GM12892 (cell line): ENCODE results near the gene PFKFB3.
A peak's percentile ranks its signal among the peaks of the same experiment; 100 is the strongest.

Experiments used
- DNase-seq: peaks from one replicate; pipeline ENCODE4 v3.0.0; 2011; ENCODE audit not compliant: insufficient read length
- FAIRE-seq: peaks from 2 replicates; lab custom pipeline; 2011; peaks lifted over from hg19 to GRCh38; lab: Jason Lieb, UNC
- POLR2A ChIP-seq: IDR thresholded peaks from 2 replicates; pipeline ENCODE4 v1.6.1; 2011; ENCODE audit warnings: low read depth, low read length, control low read depth
- POLR2AphosphoS5 ChIP-seq: IDR thresholded peaks from 2 replicates; pipeline ENCODE4 v1.6.1; 2011; ENCODE audit warnings: low read depth, low read length, control low read depth
- TAF1 ChIP-seq: IDR thresholded peaks from 2 replicates; pipeline ENCODE4 v1.6.1; 2011; ENCODE audit warnings: low read depth, mild to moderate bottlenecking, control low read depth, low read length, borderline replicate concordance

PFKFB3 gene

GRCh38 chr10:6269953-6270867 is 67.5 kb downstream of the PFKFB3 start:
- DNase-seq, result peak; percentile 36
- TF ChIP-seq POLR2AphosphoS5 (no peak), TAF1 (no peak), POLR2A (no peak)
- peak; percentile 73 for FAIRE-seq

- no peak for FAIRE-seq
- DNase-seq, result no peak
- TF ChIP-seq POLR2A (no peak), POLR2AphosphoS5 (no peak), TAF1 (no peak)
These were observed 68.2 kb downstream of the PFKFB3 start for GRCh38 chr10:6270951-6271350.

GRCh38 chr10:6271663-6272062 is 68.9 kb downstream of the PFKFB3 start:
- FAIRE-seq, result no peak
- no peak for TF ChIP-seq POLR2AphosphoS5
- TF ChIP-seq POLR2A, result no peak
- TF ChIP-seq TAF1, result no peak

GRCh38 chr10:6272126-6272525 is 69.4 kb downstream of the PFKFB3 start:
- DNase-seq (no peak), FAIRE-seq (no peak)

More at GRCh38 chr10:6271663-6272062, 68.9 kb downstream of the PFKFB3 start:
- no peak for DNase-seq

GRCh38 chr10:6273351-6273750 is 70.6 kb downstream of the PFKFB3 start:
- DNase-seq (no peak), FAIRE-seq (no peak)
- TF ChIP-seq TAF1, result no peak
- no peak for TF ChIP-seq POLR2AphosphoS5
- TF ChIP-seq POLR2A, result no peak

More at GRCh38 chr10:6272126-6272525, 69.4 kb downstream of the PFKFB3 start:
- TF ChIP-seq POLR2AphosphoS5 (no peak), TAF1 (no peak), POLR2A (no peak)

GRCh38 chr10:6274040-6274439 is 71.3 kb downstream of the PFKFB3 start:
- DNase-seq (no peak), FAIRE-seq (no peak)
- TF ChIP-seq TAF1 (no peak), POLR2A (no peak), POLR2AphosphoS5 (no peak)

GRCh38 chr10:6274484-6274883 is 71.8 kb downstream of the PFKFB3 start:
- TF ChIP-seq POLR2AphosphoS5 (no peak), POLR2A (no peak), TAF1 (no peak)
- DNase-seq (no peak), FAIRE-seq (no peak)

GRCh38 chr10:6275022-6275997 is 72.6 kb downstream of the PFKFB3 start:
- FAIRE-seq (no peak), DNase-seq (peak; percentile 17)
- TF ChIP-seq POLR2A (peak; percentile 68; the same call in 1 of the 2 replicates), POLR2AphosphoS5 (peak; percentile 62; the same call in 1 of the 2 replicates), TAF1 (0 out of 2 replicates have a peak, but pooled peaks have one; percentile 62)

GRCh38 chr10:6276356-6276755 is 73.6 kb downstream of the PFKFB3 start:
- FAIRE-seq (no peak), DNase-seq (no peak)
- TF ChIP-seq TAF1 (no peak), POLR2A (no peak), POLR2AphosphoS5 (no peak)

- DNase-seq (no peak), FAIRE-seq (no peak)
- TF ChIP-seq TAF1 (no peak), POLR2A (no peak)
These were observed 75.9 kb downstream of the PFKFB3 start for GRCh38 chr10:6278519-6279120.

GRCh38 chr10:6279540-6280267 is 77.0 kb downstream of the PFKFB3 start:
- DNase-seq, result no peak
- no peak for FAIRE-seq
- TF ChIP-seq POLR2AphosphoS5 (no peak), TAF1 (no peak), POLR2A (no peak)
